IMR-90 (cell line): ENCODE data around the gene SOX8. TPM values are rescaled to one million over a fixed set of nuclear protein-coding genes. Genes with fewer than 3 reads are reported as not detected.

Experiments
- ATAC-seq: fragments of 200-7000 bp; cut with Tn5 transposase; 2 replicates; pipeline ENCODE4 v1.9.1; 2020; ENCODE audit warnings: low read depth, mild to moderate bottlenecking, moderate library complexity
- BruUV-seq: library from RNA; stranded (reverse); fragments of 400-500 nt; replicated peaks from 2 replicates; lab custom pipeline; 2021; lab: Mats Ljungman, UMichigan
- CTCF ChIA-PET: fragments of 300-600 bp; formaldehyde crosslinking; extraction: SDS; loops from one replicate; lab custom pipeline; 2021; ENCODE audit warnings: antibody characterized with exemption; lab: Yijun Ruan, JAX
- POLR2A ChIA-PET: fragments of 300-600 bp; sonication (Branson Sonifier 250); formaldehyde crosslinking; loops from one replicate; lab custom pipeline; 2022; ENCODE audit warnings: antibody characterized with exemption; ENCODE audit not compliant: unreplicated experiment; lab: Charles Lee
- DNase-seq: peaks from one replicate; pipeline ENCODE4 v3.0.0; 2013
- H2AFZ ChIP-seq: replicated peaks from 2 replicates; pipeline ENCODE3; 2013; ENCODE audit warnings: low read length, mild to moderate bottlenecking; ENCODE audit not compliant: poor library complexity
- H2AK5ac ChIP-seq: 2 replicates; pipeline ENCODE4 v1.6.1; 2013; ENCODE audit warnings: low read depth, low read length, inconsistent platforms
- H2AK9ac ChIP-seq: replicated peaks from 2 replicates; pipeline ENCODE3; 2013; ENCODE audit warnings: mild to moderate bottlenecking, low read depth, low read length, moderate library complexity; ENCODE audit not compliant: poor library complexity
- H2BK120ac ChIP-seq: 2 replicates; pipeline ENCODE4 v1.6.1; 2013; ENCODE audit warnings: low read depth, low read length, inconsistent platforms
- H2BK15ac ChIP-seq: 3 replicates; pipeline ENCODE4 v1.6.1; 2013; ENCODE audit warnings: low read depth, low read length, inconsistent platforms
- H2BK20ac ChIP-seq: 2 replicates; pipeline ENCODE4 v1.6.1; 2013; ENCODE audit warnings: low read depth, mild to moderate bottlenecking, inconsistent platforms, low read length, moderate library complexity
- H2BK5ac ChIP-seq: 2 replicates; pipeline ENCODE4 v1.6.1; 2013; ENCODE audit warnings: mild to moderate bottlenecking, low read depth, low read length, inconsistent platforms; ENCODE audit not compliant: poor library complexity, severe bottlenecking
- H3K14ac ChIP-seq: replicated peaks from 2 replicates; pipeline ENCODE4 v1.6.1; 2013; ENCODE audit warnings: low read depth, low read length, inconsistent platforms
- H3K18ac ChIP-seq: 2 replicates; pipeline ENCODE4 v1.6.1; 2013; ENCODE audit warnings: low read depth, low read length, control low read depth
- H3K23ac ChIP-seq: 2 replicates; pipeline ENCODE4 v1.6.1; 2013; ENCODE audit warnings: low read depth, low read length, inconsistent platforms
- H3K27ac ChIP-seq: 2 replicates; pipeline ENCODE4 v1.5.1; 2013; ENCODE audit warnings: mild to moderate bottlenecking, control low read depth, low read length; ENCODE audit not compliant: insufficient read depth
- H3K27me3 ChIP-seq: 2 replicates; pipeline ENCODE4 v1.6.1; 2013; ENCODE audit warnings: low read length; ENCODE audit not compliant: control insufficient read depth, insufficient read depth
- H3K36me3 ChIP-seq: 2 replicates; pipeline ENCODE4 v1.6.1; 2013; ENCODE audit warnings: low read length, mixed read lengths; ENCODE audit not compliant: control insufficient read depth, insufficient read depth
- H3K4ac ChIP-seq: 2 replicates; pipeline ENCODE4 v1.6.1; 2013; ENCODE audit warnings: low read depth, low read length, inconsistent platforms
- H3K4me1 ChIP-seq: 2 replicates; pipeline ENCODE4 v1.6.1; 2013; ENCODE audit warnings: low read length, mixed read lengths; ENCODE audit not compliant: control insufficient read depth, insufficient read depth
- H3K4me2 ChIP-seq: 2 replicates; pipeline ENCODE4 v1.6.1; 2013; ENCODE audit warnings: low read depth, mild to moderate bottlenecking, control low read depth, low read length, moderate library complexity
- H3K4me3 ChIP-seq: 2 replicates; pipeline ENCODE4 v1.5.1; 2013; ENCODE audit warnings: low read depth, mild to moderate bottlenecking, control low read depth, low read length, moderate library complexity; ENCODE audit not compliant: insufficient read depth
- H3K56ac ChIP-seq: 2 replicates; pipeline ENCODE4 v1.6.1; 2013; ENCODE audit warnings: low read length, inconsistent platforms; ENCODE audit not compliant: insufficient read depth; ENCODE audit errors: extremely low read depth
- H3K79me1 ChIP-seq, 2 experiments: 2 replicates each; pipeline ENCODE4 v1.6.1; 2013; ENCODE audit warnings: low read length in 2 of 2, inconsistent platforms in 1 of 2, low read depth in 1 of 2
- H3K9ac ChIP-seq: 2 replicates; pipeline ENCODE4 v1.6.1; 2013; ENCODE audit warnings: low read depth, low read length, control low read depth
- H3K9me1 ChIP-seq: 2 replicates; pipeline ENCODE4 v1.6.1; 2013; ENCODE audit warnings: low read length, inconsistent platforms; ENCODE audit not compliant: insufficient read depth
- H3K9me3 ChIP-seq: 2 replicates; pipeline ENCODE4 v1.6.1; 2013; ENCODE audit warnings: low read length; ENCODE audit not compliant: control insufficient read depth, insufficient read depth
- H4K20me1 ChIP-seq: 2 replicates; pipeline ENCODE4 v1.6.1; 2013; ENCODE audit warnings: low read length, inconsistent platforms; ENCODE audit not compliant: insufficient read depth
- H4K5ac ChIP-seq: 2 replicates; pipeline ENCODE4 v1.6.1; 2013; ENCODE audit warnings: mild to moderate bottlenecking, low read depth, low read length, control low read depth
- H4K8ac ChIP-seq, 2 experiments: 2 replicates each; pipeline ENCODE4 v1.6.1; 2013; ENCODE audit warnings: low read depth in 2 of 2, low read length in 2 of 2, control low read depth in 1 of 2, inconsistent platforms in 1 of 2
- H4K91ac ChIP-seq: 2 replicates; pipeline ENCODE4 v1.6.1; 2013; ENCODE audit warnings: low read depth, low read length, inconsistent platforms; ENCODE audit not compliant: insufficient read depth
- CTCF ChIP-seq: conservative IDR thresholded peaks from 2 replicates; pipeline ENCODE4 v1.5.1; 2012; ENCODE audit warnings: mild to moderate bottlenecking, low read depth, low read length, improper control_type of control experiment
- MAFK ChIP-seq: IDR thresholded peaks from 2 replicates; pipeline ENCODE4 v1.6.1; 2012; ENCODE audit warnings: low read depth, low read length, improper control_type of control experiment
- MXI1 ChIP-seq: IDR thresholded peaks from 2 replicates; pipeline ENCODE4 v1.6.1; 2012; ENCODE audit warnings: low read depth, mild to moderate bottlenecking, low read length, moderate library complexity, borderline replicate concordance
- POLR2A ChIP-seq: IDR thresholded peaks from 2 replicates; pipeline ENCODE4 v1.6.1; 2012; ENCODE audit warnings: mild to moderate bottlenecking, low read depth, low read length
- RFX5 ChIP-seq: IDR thresholded peaks from 2 replicates; pipeline ENCODE4 v1.8.0; 2012; ENCODE audit warnings: low read depth, mild to moderate bottlenecking, low read length, moderate library complexity
- WGBS, 2 experiments: methylation state at CpG; one replicate each; pipeline versions ENCODE4 v1.1.5 to v1.1.7; 2013; ENCODE audit warnings: missing lambda C conversion rate in 2 of 2; ENCODE audit not compliant: insufficient read length in 1 of 2; ENCODE audit errors: extremely low coverage in 2 of 2; 5-methylcytosine and 5-hydroxymethylcytosine counted together
- dilution Hi-C: fragments of 300-500 bp; cut with HindIII; formaldehyde crosslinking; loops from one replicate; pipeline ENCODE4 v1.14.3; 2018; ENCODE audit warnings: low sequenced_read_pairs; ENCODE audit not compliant: unreplicated experiment
- in situ Hi-C: fragments of 300-500 bp; cut with MboI; formaldehyde crosslinking; loops from 3 replicates; pipeline ENCODE4 v1.14.3; 2019; ENCODE audit warnings: low sequenced_read_pairs, inconsistent platforms, mixed read lengths
- intact Hi-C: fragments of 100-400 bp; cut with micrococcal nuclease; formaldehyde crosslinking; loops from 2 replicates; pipeline ENCODE4 v1.10.0; 2022
- polyA plus RNA-seq, 3 experiments: library from polyadenylated mRNA; depleted of rRNA; stranded (reverse); fragments of >200 nt; gene quantifications; 2 replicates each; pipeline ENCODE4 v1.2.3, GENCODE V29; 2012; ENCODE audit warnings: low replicate concordance in 1 of 3
- total RNA-seq: library from RNA; depleted of rRNA; stranded (reverse); fragments of >200 nt; gene quantifications from 2 replicates; pipeline ENCODE4 v1.2.3, GENCODE V29; 2012

The SOX8 gene
- total and polyA plus RNA-seq, 2 of the 4 experiments (the other 2 are of a cell fraction): under 0.01 to 0.26 TPM

GRCh38 chr16:1028056-1028455 is 46.5 kb downstream of the SOX8 start:
- H2AK9ac ChIP-seq: no peak overlapping the region
- H2AFZ ChIP-seq: no peak overlapping the region
- dilution Hi-C loops (no loop called here), in situ Hi-C loops (no loop called here), intact Hi-C loops (no loop called here)
- no peaks in the 10 kb centered on the region for H3K9me1 ChIP-seq
- no peak overlapping the region for H2BK5ac ChIP-seq
- no TSS peak for BruUV-seq
- H2BK120ac ChIP-seq: no peak overlapping the region
- H3K4me1 ChIP-seq: no peaks in the 10 kb centered on the region
- ChIA-PET CTCF (no interaction called here), POLR2A (no interaction called here)
- H3K9me3 ChIP-seq: no peaks in the 10 kb centered on the region; the same call in 1 of the 2 replicates
- H4K8ac ChIP-seq: no peak overlapping the region
- no peak overlapping the region for H3K56ac ChIP-seq
- no peak overlapping the region for H3K4me2 ChIP-seq
- H3K27ac ChIP-seq: no peak overlapping the region
- H3K36me3 ChIP-seq: no peaks in the 10 kb centered on the region
- peaks cover 26% of the 10 kb centered on the region; the same call in 1 of the 2 replicates for H3K27me3 ChIP-seq
- peaks cover 2% of the 10 kb centered on the region for H4K20me1 ChIP-seq
- H3K18ac ChIP-seq: no peak overlapping the region
- no peak overlapping the region for H4K5ac ChIP-seq
- H4K91ac ChIP-seq: no peak overlapping the region
- DNase-seq (no peak), ATAC-seq (no peak)
- H3K4me3 ChIP-seq: no peak overlapping the region
- no peak overlapping the region for H3K9ac ChIP-seq
- no peak overlapping the region for H2BK15ac ChIP-seq
- TF ChIP-seq MXI1 (no peak), CTCF (no peak), POLR2A (no peak), RFX5 (no peak), MAFK (no peak)
- no peak overlapping the region for H3K4ac ChIP-seq
- H3K14ac ChIP-seq: no peak overlapping the region
- H2AK5ac ChIP-seq: no peak overlapping the region
- no peak overlapping the region for H3K23ac ChIP-seq
- H3K79me1 ChIP-seq: no peaks in the 10 kb centered on the region
- H2BK20ac ChIP-seq: no peak overlapping the region
- 80% methylated on average over 4 of the region's 15 CpGs; no CpG with 5 or more reads in 1 of the 2 experiments for WGBS, 2 experiments
